GM12892 (cell line): ENCODE data around the gene DYNC2LI1.
"Not testable (repeated sequence)": the region's sequence is repeated elsewhere in the genome, so short reads cannot be mapped to it uniquely, and the experiment has no call there.

ENCODE experiments used
- POLR2A ChIP-seq: IDR thresholded peaks from 2 replicates; pipeline ENCODE4 v1.6.1; 2011; ENCODE audit warnings: low read depth, low read length, control low read depth
- POLR2AphosphoS5 ChIP-seq: IDR thresholded peaks from 2 replicates; pipeline ENCODE4 v1.6.1; 2011; ENCODE audit warnings: low read depth, low read length, control low read depth
- TAF1 ChIP-seq: IDR thresholded peaks from 2 replicates; pipeline ENCODE4 v1.6.1; 2011; ENCODE audit warnings: low read depth, mild to moderate bottlenecking, control low read depth, low read length, borderline replicate concordance

- not testable (repeated sequence) for TF ChIP-seq POLR2A, TAF1, POLR2AphosphoS5
Measured at GRCh38 chr2:43726961-43727633, 46.7 kb upstream of the DYNC2LI1 start.
